ENCODE data around the gene RPS6KA5.
"Not testable (repeated sequence)": the region's sequence is repeated elsewhere in the genome, so short reads cannot be mapped to it uniquely, and the experiment has no call there.

The RPS6KA5 gene

GRCh38 chr14:90870950-90871604 lies 189.4 kb downstream of the RPS6KA5 start:
- Histone ChIP-seq H3K9me3 (ENCODE audit: control insufficient read depth, low read length) (no peaks in the 10 kb centered on the region), H3K4me1 (ENCODE audit: control insufficient read depth, insufficient read depth, low read length) (no peaks in the 10 kb centered on the region), H3K36me3 (ENCODE audit: control insufficient read depth, insufficient read depth, low read length) (no peaks in the 10 kb centered on the region)

GRCh38 chr14:90867501-90867900 lies 192.9 kb downstream of the RPS6KA5 start:
- no peak overlapping the region for H3K4me3 ChIP-seq (ENCODE audit: low read length)
- no peaks in the 10 kb centered on the region for H3K36me3 ChIP-seq (ENCODE audit: control insufficient read depth, insufficient read depth, low read length)
- no peaks in the 10 kb centered on the region for H3K9me3 ChIP-seq (ENCODE audit: control insufficient read depth, low read length)
- no peak overlapping the region for H3K9ac ChIP-seq (ENCODE audit: low read length)
- H3K4me1 ChIP-seq (ENCODE audit: control insufficient read depth, insufficient read depth, low read length): no peaks in the 10 kb centered on the region
- no peaks in the 10 kb centered on the region for H3K27me3 ChIP-seq (ENCODE audit: control insufficient read depth, insufficient read depth, low read length)

More at GRCh38 chr14:90870950-90871604, 189.4 kb downstream of the RPS6KA5 start:
- H3K9ac ChIP-seq (ENCODE audit: low read length): no peak overlapping the region
- no peak overlapping the region for H3K4me3 ChIP-seq (ENCODE audit: low read length)
- H3K27me3 ChIP-seq (ENCODE audit: control insufficient read depth, insufficient read depth, low read length): no peaks in the 10 kb centered on the region

- H3K9ac ChIP-seq (ENCODE audit: low read length): no peak overlapping the region
- H3K27me3 ChIP-seq (ENCODE audit: control insufficient read depth, insufficient read depth, low read length): no peaks in the 10 kb centered on the region
- H3K4me1 ChIP-seq (ENCODE audit: control insufficient read depth, insufficient read depth, low read length): no peaks in the 10 kb centered on the region
- H3K4me3 ChIP-seq (ENCODE audit: low read length): no peak overlapping the region
- no peaks in the 10 kb centered on the region for H3K9me3 ChIP-seq (ENCODE audit: control insufficient read depth, low read length)
- no peaks in the 10 kb centered on the region for H3K36me3 ChIP-seq (ENCODE audit: control insufficient read depth, insufficient read depth, low read length)
Observed at GRCh38 chr14:90866833-90867232, 193.6 kb downstream of the RPS6KA5 start.

- Histone ChIP-seq H3K27me3 (ENCODE audit: control insufficient read depth, insufficient read depth, low read length) (no peaks in the 10 kb centered on the region), H3K4me1 (ENCODE audit: control insufficient read depth, insufficient read depth, low read length) (no peaks in the 10 kb centered on the region), H3K36me3 (ENCODE audit: control insufficient read depth, insufficient read depth, low read length) (no peaks in the 10 kb centered on the region), H3K9me3 (ENCODE audit: control insufficient read depth, low read length) (no peaks in the 10 kb centered on the region), H3K9ac (ENCODE audit: low read length) (no peak overlapping the region), H3K4me3 (ENCODE audit: low read length) (no peak overlapping the region)
Observed at GRCh38 chr14:90864741-90865140, 195.7 kb downstream of the RPS6KA5 start.

- Histone ChIP-seq H3K4me1 (ENCODE audit: control insufficient read depth, insufficient read depth, low read length) (no peaks in the 10 kb centered on the region), H3K36me3 (ENCODE audit: control insufficient read depth, insufficient read depth, low read length) (no peaks in the 10 kb centered on the region), H3K27me3 (ENCODE audit: control insufficient read depth, insufficient read depth, low read length) (no peaks in the 10 kb centered on the region), H3K9ac (ENCODE audit: low read length) (no peak overlapping the region), H3K9me3 (ENCODE audit: control insufficient read depth, low read length) (no peaks in the 10 kb centered on the region), H3K4me3 (ENCODE audit: low read length) (no peak overlapping the region)
Observed at GRCh38 chr14:90858511-90858910, 201.9 kb downstream of the RPS6KA5 start.

GRCh38 chr14:90857866-90858265 lies 202.6 kb downstream of the RPS6KA5 start:
- Histone ChIP-seq H3K9me3 (ENCODE audit: control insufficient read depth, low read length) (no peaks in the 10 kb centered on the region), H3K9ac (ENCODE audit: low read length) (no peak overlapping the region), H3K27me3 (ENCODE audit: control insufficient read depth, insufficient read depth, low read length) (no peaks in the 10 kb centered on the region), H3K36me3 (ENCODE audit: control insufficient read depth, insufficient read depth, low read length) (no peaks in the 10 kb centered on the region), H3K4me1 (ENCODE audit: control insufficient read depth, insufficient read depth, low read length) (no peaks in the 10 kb centered on the region), H3K4me3 (ENCODE audit: low read length) (no peak overlapping the region)

GRCh38 chr14:90856115-90856514 lies 204.3 kb downstream of the RPS6KA5 start:
- H3K36me3 ChIP-seq (ENCODE audit: control insufficient read depth, insufficient read depth, low read length); H3K4me1 ChIP-seq (ENCODE audit: control insufficient read depth, insufficient read depth, low read length); H3K9ac ChIP-seq (ENCODE audit: low read length); H3K9me3 ChIP-seq (ENCODE audit: control insufficient read depth, low read length); H3K27me3 ChIP-seq (ENCODE audit: control insufficient read depth, insufficient read depth, low read length); H3K4me3 ChIP-seq (ENCODE audit: low read length): not testable (repeated sequence)

GRCh38 chr14:90853116-90853515 lies 207.3 kb downstream of the RPS6KA5 start:
- Histone ChIP-seq H3K27me3 (ENCODE audit: control insufficient read depth, insufficient read depth, low read length) (no peaks in the 10 kb centered on the region), H3K9ac (ENCODE audit: low read length) (no peak overlapping the region), H3K4me3 (ENCODE audit: low read length) (no peak overlapping the region), H3K36me3 (ENCODE audit: control insufficient read depth, insufficient read depth, low read length) (no peaks in the 10 kb centered on the region), H3K4me1 (ENCODE audit: control insufficient read depth, insufficient read depth, low read length) (no peaks in the 10 kb centered on the region), H3K9me3 (ENCODE audit: control insufficient read depth, low read length) (no peaks in the 10 kb centered on the region)

- H3K36me3 ChIP-seq (ENCODE audit: control insufficient read depth, insufficient read depth, low read length): no peaks in the 10 kb centered on the region
- H3K9me3 ChIP-seq (ENCODE audit: control insufficient read depth, low read length): no peaks in the 10 kb centered on the region
- no peaks in the 10 kb centered on the region for H3K27me3 ChIP-seq (ENCODE audit: control insufficient read depth, insufficient read depth, low read length)
- no peak overlapping the region for H3K4me3 ChIP-seq (ENCODE audit: low read length)
- H3K9ac ChIP-seq (ENCODE audit: low read length): no peak overlapping the region
- H3K4me1 ChIP-seq (ENCODE audit: control insufficient read depth, insufficient read depth, low read length): no peaks in the 10 kb centered on the region
Observed at GRCh38 chr14:90851327-90852036, 209.0 kb downstream of the RPS6KA5 start.

- Histone ChIP-seq H3K36me3 (ENCODE audit: control insufficient read depth, insufficient read depth, low read length) (no peaks in the 10 kb centered on the region), H3K4me1 (ENCODE audit: control insufficient read depth, insufficient read depth, low read length) (no peaks in the 10 kb centered on the region), H3K27me3 (ENCODE audit: control insufficient read depth, insufficient read depth, low read length) (no peaks in the 10 kb centered on the region), H3K4me3 (ENCODE audit: low read length) (no peak overlapping the region), H3K9ac (ENCODE audit: low read length) (no peak overlapping the region), H3K9me3 (ENCODE audit: control insufficient read depth, low read length) (no peaks in the 10 kb centered on the region)
Observed at GRCh38 chr14:90850487-90850886, 210.0 kb downstream of the RPS6KA5 start.

- no peak overlapping the region for H3K4me3 ChIP-seq (ENCODE audit: low read length)
- no peaks in the 10 kb centered on the region for H3K36me3 ChIP-seq (ENCODE audit: control insufficient read depth, insufficient read depth, low read length)
- no peak overlapping the region for H3K9ac ChIP-seq (ENCODE audit: low read length)
- no peaks in the 10 kb centered on the region for H3K27me3 ChIP-seq (ENCODE audit: control insufficient read depth, insufficient read depth, low read length)
- no peaks in the 10 kb centered on the region for H3K4me1 ChIP-seq (ENCODE audit: control insufficient read depth, insufficient read depth, low read length)
- no peaks in the 10 kb centered on the region for H3K9me3 ChIP-seq (ENCODE audit: control insufficient read depth, low read length)
Observed at GRCh38 chr14:90849787-90850444, 210.5 kb downstream of the RPS6KA5 start.

GRCh38 chr14:90848944-90849731 lies 211.3 kb downstream of the RPS6KA5 start:
- Histone ChIP-seq H3K4me1 (ENCODE audit: control insufficient read depth, insufficient read depth, low read length) (no peaks in the 10 kb centered on the region), H3K9ac (ENCODE audit: low read length) (no peak overlapping the region), H3K27me3 (ENCODE audit: control insufficient read depth, insufficient read depth, low read length) (no peaks in the 10 kb centered on the region), H3K4me3 (ENCODE audit: low read length) (no peak overlapping the region), H3K36me3 (ENCODE audit: control insufficient read depth, insufficient read depth, low read length) (no peaks in the 10 kb centered on the region), H3K9me3 (ENCODE audit: control insufficient read depth, low read length) (no peaks in the 10 kb centered on the region)

Data from mucosa of stomach (tissue), 1 donor.